Activated CD4-positive, alpha-beta T cell treated with anti-CD3 and anti-CD28 coated beads for 24 hours (primary cell): ENCODE measurements around the gene PSAPL1.

Source experiments
- DNase-seq, 2 donors: peaks; one replicate each; pipeline ENCODE4 v3.0.0-alpha.2; 2020; ENCODE audit warnings: low read depth in 2 of 2

PSAPL1 gene

GRCh38 chr4:7430965-7431695 is 3.6 kb downstream of the PSAPL1 start:
- DNase-seq, result no peak

- DNase-seq, result no peak
Measured at GRCh38 chr4:7430368-7430964, 4.3 kb downstream of the PSAPL1 start.

- DNase-seq, result no peak
Measured at GRCh38 chr4:7429601-7430078, 5.1 kb downstream of the PSAPL1 start.

DNA sequence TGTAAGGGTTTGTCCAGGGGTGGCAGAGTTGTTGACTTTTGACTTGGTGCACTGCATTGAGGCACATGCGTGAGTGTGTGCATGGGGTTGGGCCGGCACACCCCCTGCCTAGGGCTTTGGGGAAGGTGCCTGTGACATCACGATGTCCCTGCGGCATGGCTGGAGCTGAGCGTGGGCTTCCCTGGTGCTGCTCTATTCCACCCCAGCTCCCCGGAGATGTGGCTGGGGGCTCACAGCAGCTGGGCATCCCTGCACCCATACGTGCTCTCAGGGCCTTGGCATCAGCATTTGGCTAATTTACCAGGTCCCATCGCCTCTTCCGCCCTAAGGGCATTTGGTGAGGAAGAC is 5.7 kb downstream of the PSAPL1 start:
- DNase-seq, result no peak

DNA sequence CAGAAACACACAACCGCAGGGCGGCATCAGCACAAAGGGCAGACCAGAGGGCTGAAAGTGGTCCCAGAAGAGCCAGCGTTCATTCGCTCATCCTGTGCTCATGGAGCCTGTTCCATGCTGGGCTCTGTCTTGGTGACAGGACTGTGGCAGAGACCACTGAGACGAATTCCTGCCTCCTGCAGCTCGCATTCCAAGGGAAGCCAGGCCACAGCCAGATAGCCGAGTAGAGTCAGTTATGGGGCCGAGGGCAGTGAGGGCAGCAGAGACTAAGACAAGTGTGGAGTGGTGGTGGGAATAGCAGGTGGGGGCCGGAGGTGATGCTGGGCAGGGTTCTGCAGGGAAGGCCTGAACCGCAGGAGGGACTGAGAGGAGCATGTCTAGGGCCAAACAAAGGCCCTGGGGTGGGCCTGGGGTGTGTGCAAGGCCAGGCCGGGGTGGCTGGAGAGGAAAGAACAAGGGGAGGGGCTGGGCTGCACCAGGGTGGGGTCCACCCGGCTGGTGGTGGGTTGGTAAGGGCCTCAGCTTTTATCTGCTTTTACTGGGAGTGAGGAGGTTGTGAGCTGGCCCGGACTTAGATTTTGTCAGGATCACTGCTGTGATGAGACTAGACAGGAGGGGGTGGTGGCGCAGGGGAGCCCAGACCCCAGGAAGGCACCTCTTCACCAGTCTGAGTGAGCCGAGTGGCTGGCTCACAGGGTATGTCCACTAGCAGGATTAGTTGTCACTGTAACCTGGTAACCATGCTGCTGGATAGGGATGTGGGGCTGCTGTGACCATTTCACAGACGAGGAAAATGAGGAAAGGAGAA is 6.3 kb downstream of the PSAPL1 start:
- no peak for DNase-seq

DNA sequence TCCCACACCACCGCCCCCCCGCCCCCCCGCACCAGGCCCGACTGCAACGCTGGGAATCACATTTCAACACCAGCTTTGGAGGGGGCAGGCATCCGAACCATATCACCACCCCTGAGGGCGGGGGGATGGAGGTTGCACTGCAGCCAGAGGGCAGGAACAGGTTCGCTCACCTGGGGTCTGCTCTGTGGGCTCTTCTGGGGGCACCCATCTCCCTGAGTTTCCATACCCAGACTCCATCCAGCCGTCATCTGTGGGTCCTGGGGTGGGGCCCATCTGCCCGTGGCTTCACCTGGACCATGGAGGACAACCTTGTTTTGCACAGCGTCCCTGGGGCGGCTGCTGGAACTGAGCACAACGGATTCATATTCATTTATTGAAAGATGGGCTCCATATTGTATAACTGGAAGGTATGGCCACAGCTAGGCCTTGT is 6.9 kb downstream of the PSAPL1 start:
- no peak for DNase-seq

DNA sequence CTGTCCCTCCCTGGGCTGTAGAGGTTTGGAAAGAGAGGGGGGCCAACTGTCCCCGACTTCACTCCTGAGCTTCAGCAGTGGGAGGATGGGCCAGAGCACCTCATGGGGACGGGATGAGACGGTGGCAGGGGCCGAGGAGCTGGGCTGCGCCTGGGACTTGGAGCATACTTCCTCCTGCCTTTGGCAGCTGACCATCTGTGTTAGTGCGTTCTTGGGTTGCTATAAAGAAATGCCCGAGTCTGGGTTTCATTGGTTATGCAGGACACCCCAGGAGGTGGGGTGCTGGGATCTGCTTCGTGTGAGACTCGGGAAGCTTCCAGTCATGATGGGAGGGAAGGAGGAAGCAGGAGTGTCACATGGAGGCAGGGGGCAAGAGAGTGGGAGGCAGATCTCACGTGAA is 7.4 kb downstream of the PSAPL1 start:
- no peak for DNase-seq

DNA sequence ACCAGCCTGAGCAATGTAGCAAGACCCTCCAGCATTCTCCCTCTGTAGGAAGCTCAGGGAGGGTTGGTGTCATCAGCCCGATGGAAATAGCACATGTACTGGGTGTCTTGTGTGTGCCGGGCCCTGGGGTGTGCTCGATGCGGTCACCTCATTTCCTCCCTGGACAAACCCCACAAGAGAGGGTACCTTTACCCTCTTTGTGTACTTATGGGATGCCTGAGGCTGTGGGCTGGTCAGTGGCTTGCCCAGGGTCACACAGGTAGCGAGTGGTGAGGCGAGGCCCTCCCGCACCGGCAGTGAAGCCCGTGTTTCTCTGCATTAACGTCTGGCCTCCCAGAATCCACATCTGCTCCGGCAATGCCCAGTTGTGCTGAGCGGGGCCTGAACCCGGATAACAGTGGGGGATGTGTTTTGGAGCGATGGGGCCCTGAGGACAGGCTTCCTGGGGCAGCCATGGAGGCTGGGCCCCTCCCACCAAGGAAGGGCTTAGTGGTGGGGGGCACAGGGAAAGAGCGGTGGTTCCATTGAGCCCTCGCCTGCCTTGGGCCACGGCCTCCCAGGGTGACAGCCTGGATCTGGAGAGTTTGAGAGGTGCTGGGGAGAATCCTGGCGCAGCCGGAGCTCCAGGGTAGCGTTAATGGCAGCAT is 8.1 kb downstream of the PSAPL1 start:
- DNase-seq, result no peak

- no peak for DNase-seq
Measured at GRCh38 chr4:7425591-7426468, 8.9 kb downstream of the PSAPL1 start.

GRCh38 chr4:7425124-7425523 is 9.6 kb downstream of the PSAPL1 start:
- no peak for DNase-seq

GRCh38 chr4:7424553-7425111 is 10.1 kb downstream of the PSAPL1 start:
- DNase-seq, result no peak

GRCh38 chr4:7423801-7424552 is 10.8 kb downstream of the PSAPL1 start:
- DNase-seq, result no peak

DNA sequence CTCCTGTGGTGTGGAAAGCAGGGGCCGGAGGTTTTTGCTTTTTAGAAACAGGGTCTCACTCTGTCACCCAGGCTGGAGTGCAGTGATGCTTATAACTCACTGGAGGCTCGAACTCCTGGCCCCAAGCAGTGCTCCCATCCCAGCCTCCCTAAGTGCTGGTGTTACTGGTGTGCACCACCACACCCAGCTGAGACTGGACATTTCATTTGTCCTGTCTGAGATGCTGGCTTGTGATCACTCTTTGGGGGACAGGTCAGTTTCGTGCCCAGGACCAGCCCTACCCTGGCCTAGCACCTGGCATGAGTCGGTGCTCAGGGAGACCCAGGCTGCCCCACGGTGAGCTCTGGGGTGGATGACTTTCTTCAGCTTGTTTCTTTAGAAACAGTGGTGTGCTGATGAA is 11.3 kb downstream of the PSAPL1 start:
- no peak for DNase-seq

DNA sequence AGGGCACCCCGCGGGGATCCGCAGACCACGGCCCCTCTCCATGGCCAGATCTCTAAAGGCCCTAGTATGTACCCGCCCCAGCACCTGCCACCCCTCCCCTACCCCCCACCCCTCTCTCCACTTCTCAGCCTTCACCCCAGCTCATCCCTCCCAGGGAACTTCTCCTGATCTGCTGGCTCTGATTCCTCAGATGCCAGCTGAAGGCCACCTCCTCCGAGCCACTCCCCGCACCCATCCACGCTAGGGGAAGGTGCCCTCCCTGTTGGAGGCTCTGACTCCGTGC is 11.9 kb downstream of the PSAPL1 start:
- no peak for DNase-seq

DNA sequence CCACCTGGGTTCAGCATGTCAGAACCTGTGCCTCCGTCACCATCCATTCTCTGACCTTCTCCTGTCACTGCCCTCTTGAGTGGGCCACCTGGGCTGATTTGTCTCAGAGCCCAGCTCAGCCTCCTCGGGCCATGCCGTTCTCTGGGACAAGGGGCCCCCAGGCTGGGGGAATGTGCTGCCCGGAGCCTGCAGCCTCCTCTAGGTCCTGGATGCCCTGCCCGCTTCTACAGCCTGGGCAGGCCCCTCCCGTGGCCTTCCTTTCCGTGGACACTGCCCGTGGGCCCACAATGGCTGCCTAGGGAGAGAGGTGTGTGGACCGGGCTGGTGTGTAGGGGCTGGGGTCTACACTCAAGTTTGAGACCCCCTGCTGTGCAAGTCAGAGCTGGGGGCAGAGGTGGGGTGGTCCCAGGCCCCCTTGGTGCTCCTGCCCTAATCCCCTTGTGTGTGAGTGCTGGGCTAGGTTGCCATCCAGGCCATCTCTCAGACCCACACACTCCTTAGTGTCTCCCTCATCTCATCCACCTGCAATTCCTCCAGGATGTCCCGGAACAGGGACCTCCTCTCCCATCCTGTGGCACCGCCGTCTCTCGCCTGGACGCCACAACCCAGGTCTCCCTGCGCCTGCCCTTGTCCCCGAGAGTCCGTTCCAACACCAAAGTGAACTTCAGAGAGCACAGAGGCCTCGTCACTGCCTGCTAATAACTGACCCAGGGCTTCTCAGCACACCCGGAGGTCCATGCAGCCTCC is 12.4 kb downstream of the PSAPL1 start:
- DNase-seq, result no peak

- no peak for DNase-seq
Measured at GRCh38 chr4:7421356-7422150, 13.2 kb downstream of the PSAPL1 start.

GRCh38 chr4:7420661-7421040 is 14.1 kb downstream of the PSAPL1 start:
- no peak for DNase-seq

DNA sequence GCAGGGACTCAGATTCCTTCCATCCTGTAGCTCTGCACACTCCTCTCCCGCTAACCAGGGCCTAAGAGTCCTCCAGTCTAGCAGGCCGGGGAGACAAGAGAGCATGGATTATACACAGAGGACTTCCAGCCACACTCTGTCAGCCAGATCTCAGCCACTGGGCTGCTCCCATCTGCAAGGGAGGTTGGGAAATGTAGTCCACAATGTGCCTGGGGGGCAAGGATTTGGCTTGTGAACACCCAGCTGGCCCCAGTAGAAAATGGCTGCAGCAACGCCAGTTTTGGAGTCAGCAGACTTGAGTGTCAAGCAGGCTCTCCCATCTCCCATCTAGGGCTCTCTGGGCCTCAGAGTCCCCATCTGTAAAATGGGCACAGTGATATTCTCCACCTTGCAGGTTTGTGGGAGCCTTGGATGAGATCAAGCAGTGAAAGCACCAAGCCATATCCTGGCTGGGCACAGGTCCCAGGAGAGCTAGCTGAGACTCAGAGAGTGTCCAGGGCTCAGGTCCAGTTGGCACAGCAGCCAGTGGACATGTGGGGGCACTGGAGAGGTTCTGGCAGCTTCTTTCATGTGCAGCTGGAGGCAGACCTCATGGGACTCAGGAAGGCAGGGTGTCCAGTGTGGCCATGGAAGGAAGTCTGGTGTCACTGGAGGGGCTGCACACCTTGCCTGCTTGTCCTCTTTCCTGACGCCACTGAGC is 14.6 kb downstream of the PSAPL1 start:
- no peak for DNase-seq
